ENCODE results near the gene RAB31. TPM values are rescaled to one million over a fixed set of nuclear protein-coding genes. Genes with fewer than 3 reads are reported as not detected.

Gene RAB31
- total RNA-seq, 1 experiment from 2014 or later, result 6.1 TPM

GRCh38 chr18:9808295-9809241 lies 100.5 kb downstream of the RAB31 start:
- intact Hi-C loops (cut with micrococcal nuclease; ENCODE audit: unreplicated experiment), result no loop called here
- peak; percentile 51 for DNase-seq (ENCODE audit: low spot score)
- no peaks in the 10 kb centered on the region for H3K9me3 ChIP-seq (ENCODE audit: low read depth, low read length, poor library complexity, severe bottlenecking)
- CTCF ChIA-PET, result no interaction called here
- POLR2A ChIA-PET (ENCODE audit: low non-redundant PET), result no interaction called here
- H3K4me1 ChIP-seq (ENCODE audit: insufficient read depth, low read length, poor library complexity, severe bottlenecking), result peaks cover 48% of the 10 kb centered on the region
- no peak overlapping the region for H3K27ac ChIP-seq (ENCODE audit: low read depth, low read length, poor library complexity, severe bottlenecking)
- no peak overlapping the region for H3K4me3 ChIP-seq (ENCODE audit: low read depth, low read length, poor library complexity, severe bottlenecking)
- H3K27me3 ChIP-seq (replicated peaks; ENCODE audit: insufficient read depth, low read depth, low read length, poor library complexity), result no peaks in the 10 kb centered on the region
- no peaks in the 10 kb centered on the region for H3K36me3 ChIP-seq (ENCODE audit: insufficient read depth, low read length, poor library complexity, severe bottlenecking)
- no TSS peak for BruUV-seq (replicated peaks)
- no peak for TF ChIP-seq CTCF (conservative IDR thresholded peaks at IDR 0.05; ENCODE audit: low read depth, low read length)
- no peak for TF ChIP-seq EZH2 (IDR thresholded peaks at IDR 0.05; ENCODE audit: borderline replicate concordance, low read depth, low read length, poor library complexity, severe bottlenecking)

GRCh38 chr18:9809697-9810096 lies 101.6 kb downstream of the RAB31 start:
- no peak for DNase-seq (ENCODE audit: low spot score)
- H3K4me1 ChIP-seq (ENCODE audit: insufficient read depth, low read length, poor library complexity, severe bottlenecking), result peaks cover 42% of the 10 kb centered on the region
- H3K27ac ChIP-seq (ENCODE audit: low read depth, low read length, poor library complexity, severe bottlenecking), result no peak overlapping the region
- intact Hi-C loops (cut with micrococcal nuclease; ENCODE audit: unreplicated experiment), result no loop called here
- TF ChIP-seq CTCF (conservative IDR thresholded peaks at IDR 0.05; ENCODE audit: low read depth, low read length) (no peak), EZH2 (IDR thresholded peaks at IDR 0.05; ENCODE audit: borderline replicate concordance, low read depth, low read length, poor library complexity, severe bottlenecking) (no peak)
- H3K9me3 ChIP-seq (ENCODE audit: low read depth, low read length, poor library complexity, severe bottlenecking), result no peaks in the 10 kb centered on the region
- BruUV-seq (replicated peaks), result no TSS peak
- no peaks in the 10 kb centered on the region for H3K27me3 ChIP-seq (replicated peaks; ENCODE audit: insufficient read depth, low read depth, low read length, poor library complexity)
- H3K36me3 ChIP-seq (ENCODE audit: insufficient read depth, low read length, poor library complexity, severe bottlenecking), result no peaks in the 10 kb centered on the region
- ChIA-PET POLR2A (ENCODE audit: low non-redundant PET) (no interaction called here), CTCF (no interaction called here)
- no peak overlapping the region for H3K4me3 ChIP-seq (ENCODE audit: low read depth, low read length, poor library complexity, severe bottlenecking)

GRCh38 chr18:9810299-9810698 lies 102.2 kb downstream of the RAB31 start:
- ChIA-PET POLR2A (ENCODE audit: low non-redundant PET) (no interaction called here), CTCF (no interaction called here)
- H3K27me3 ChIP-seq (replicated peaks; ENCODE audit: insufficient read depth, low read depth, low read length, poor library complexity), result no peaks in the 10 kb centered on the region
- TF ChIP-seq CTCF (conservative IDR thresholded peaks at IDR 0.05; ENCODE audit: low read depth, low read length), result no peak
- TF ChIP-seq EZH2 (IDR thresholded peaks at IDR 0.05; ENCODE audit: borderline replicate concordance, low read depth, low read length, poor library complexity, severe bottlenecking), result no peak
- H3K9me3 ChIP-seq (ENCODE audit: low read depth, low read length, poor library complexity, severe bottlenecking), result no peaks in the 10 kb centered on the region
- no peaks in the 10 kb centered on the region for H3K36me3 ChIP-seq (ENCODE audit: insufficient read depth, low read length, poor library complexity, severe bottlenecking)
- H3K4me1 ChIP-seq (ENCODE audit: insufficient read depth, low read length, poor library complexity, severe bottlenecking), result peaks cover 41% of the 10 kb centered on the region
- peak; percentile 68 for DNase-seq (ENCODE audit: low spot score)
- H3K4me3 ChIP-seq (ENCODE audit: low read depth, low read length, poor library complexity, severe bottlenecking), result no peak overlapping the region
- peak overlapping the region; percentile 15 for H3K27ac ChIP-seq (ENCODE audit: low read depth, low read length, poor library complexity, severe bottlenecking)
- no TSS peak for BruUV-seq (replicated peaks)
- intact Hi-C loops (cut with micrococcal nuclease; ENCODE audit: unreplicated experiment), result no loop called here
